Measurements from ENCODE around the gene EXT2.

- TF ChIP-seq POLR2A (IDR thresholded peaks at IDR 0.05; ENCODE audit: low read depth) (no peak), CTCF (IDR thresholded peaks at IDR 0.05) (no peak), POLR2AphosphoS5 (IDR thresholded peaks at IDR 0.05) (no peak)
These were observed 151.2 kb downstream of the EXT2 start for GRCh38 chr11:44246726-44247125.
